HG02759 (cell line): ENCODE data around the gene PERM1.
"Not testable (repeated sequence)": the region's sequence is repeated elsewhere in the genome, so short reads cannot be mapped to it uniquely, and the experiment has no call there.

Source experiments
- ATAC-seq: cut with Tn5 transposase; IDR thresholded peaks from one replicate; pipeline ENCODE4 v1.9.1; 2021; ENCODE audit warnings: mild to moderate bottlenecking, moderate library complexity; ENCODE audit not compliant: unreplicated experiment

Gene PERM1

DNA sequence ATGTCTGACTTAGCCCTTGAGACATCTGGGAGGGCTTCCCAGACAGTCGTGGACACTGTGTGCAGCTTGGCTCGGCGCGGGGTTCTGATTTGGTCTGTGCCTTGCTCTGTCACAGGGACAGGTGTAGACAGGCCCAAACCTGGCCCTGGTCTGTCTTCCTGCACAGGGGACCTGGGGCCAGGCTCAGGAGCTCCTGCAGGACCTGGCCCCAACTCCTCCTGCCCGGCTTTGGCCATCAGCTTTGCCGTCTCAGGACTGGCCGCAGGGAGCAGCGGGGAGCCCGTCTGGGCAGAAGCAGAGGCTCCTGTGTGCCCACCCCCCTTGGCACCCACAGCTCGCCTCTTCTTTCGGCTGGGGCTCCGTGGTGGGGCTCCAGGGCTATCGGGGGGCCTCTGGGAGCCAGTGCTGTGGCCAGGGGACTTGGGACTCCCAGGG lies 1.7 kb downstream of the PERM1 start:
- ATAC-seq: no peak

DNA sequence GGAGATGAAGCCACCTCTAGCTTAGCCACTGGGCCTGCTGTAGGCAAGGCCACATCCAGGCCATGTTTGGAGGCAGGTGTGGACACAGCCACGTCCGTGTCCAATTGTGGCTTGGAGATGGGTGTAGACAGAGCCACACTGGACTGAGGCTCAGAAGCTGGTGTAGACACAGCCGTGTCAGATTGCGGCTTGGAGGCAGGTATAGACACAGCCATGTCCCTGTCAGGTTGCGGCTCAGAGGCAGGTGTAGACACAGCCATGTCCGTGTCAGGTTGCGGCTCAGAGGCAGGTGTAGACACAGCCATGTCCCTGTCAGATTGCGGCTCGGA lies 2.2 kb downstream of the PERM1 start:
- no peak for ATAC-seq

DNA sequence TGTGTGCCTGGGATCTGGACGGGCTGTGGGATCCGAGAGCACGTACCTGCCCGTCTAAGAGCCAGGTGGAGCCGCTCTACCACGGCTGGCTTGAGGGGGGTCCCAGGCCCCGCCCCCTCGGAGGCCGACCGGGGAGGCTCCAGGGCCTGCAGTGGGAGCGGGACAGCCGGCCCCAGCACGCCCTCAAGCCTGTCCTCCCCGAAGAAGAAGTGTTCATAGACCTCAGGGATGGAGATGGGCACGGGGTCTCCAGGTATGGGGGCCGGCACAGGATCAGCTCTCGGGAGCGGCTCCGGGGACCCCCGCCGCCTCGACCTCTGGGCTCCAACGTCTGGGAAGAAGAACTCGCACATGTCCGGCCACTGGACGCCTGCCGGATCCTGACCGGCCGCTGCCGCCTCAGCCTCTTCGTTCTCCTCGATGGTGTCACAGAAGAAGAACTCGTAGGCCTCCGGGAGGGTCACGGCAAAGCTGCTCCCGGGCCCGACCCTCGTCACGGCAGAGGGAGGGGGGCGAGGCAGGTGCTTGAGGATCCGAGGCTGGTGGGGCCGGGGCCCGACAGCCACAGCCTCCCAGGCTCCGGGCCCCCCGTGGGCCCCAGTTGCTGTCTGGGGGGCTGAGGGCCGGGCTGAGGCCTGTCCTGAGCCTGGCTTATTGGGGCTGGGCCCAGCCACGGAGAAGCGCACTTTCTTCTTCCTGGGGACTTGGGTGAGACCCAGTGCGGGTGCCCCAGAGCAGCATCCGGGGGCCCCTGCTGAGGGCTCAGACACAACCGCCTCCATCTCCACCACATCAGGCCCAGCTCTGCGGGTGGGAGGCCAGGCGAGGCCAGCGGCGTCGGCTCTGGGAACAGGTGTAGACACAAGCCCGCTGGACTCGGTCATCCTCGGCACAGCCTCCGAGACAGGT lies 2.8 kb downstream of the PERM1 start:
- no peak for ATAC-seq

DNA sequence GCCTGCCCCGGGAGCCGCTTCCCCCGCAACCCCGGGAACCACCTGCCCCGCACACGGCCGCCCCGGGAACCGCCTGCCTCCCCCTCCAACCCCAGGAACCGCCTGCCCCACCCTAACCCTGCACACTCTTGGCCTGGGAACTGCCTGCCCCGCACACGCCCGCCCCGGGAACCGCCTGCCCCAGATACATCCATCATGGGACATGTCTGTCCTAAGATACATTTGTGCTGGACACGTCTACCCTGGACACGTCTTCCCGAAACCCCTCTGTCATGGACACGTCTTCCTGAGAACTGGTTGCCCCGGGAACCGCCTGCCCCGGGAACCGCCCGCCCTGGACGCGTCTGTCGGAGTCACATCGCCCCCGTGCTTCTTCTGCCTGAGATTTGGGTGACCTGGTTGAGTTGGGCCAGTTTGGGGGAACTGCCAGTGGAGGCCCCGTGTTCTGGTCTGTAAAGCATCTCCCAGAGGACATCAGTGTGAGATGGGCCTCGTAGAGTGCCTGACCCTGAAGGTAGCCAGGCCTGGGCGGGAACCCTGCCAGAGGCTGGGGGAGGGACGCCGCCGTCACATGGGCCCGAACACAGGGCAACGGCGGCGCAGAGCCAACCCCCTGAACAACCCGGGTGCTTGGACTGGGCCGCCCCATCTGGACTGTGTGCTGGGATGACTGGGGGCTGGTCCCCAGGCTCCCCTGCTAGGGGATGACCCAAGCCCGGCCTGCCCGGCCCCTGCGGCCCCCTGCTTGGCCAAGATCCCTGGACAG lies 3.6 kb downstream of the PERM1 start:
- no peak for ATAC-seq

DNA sequence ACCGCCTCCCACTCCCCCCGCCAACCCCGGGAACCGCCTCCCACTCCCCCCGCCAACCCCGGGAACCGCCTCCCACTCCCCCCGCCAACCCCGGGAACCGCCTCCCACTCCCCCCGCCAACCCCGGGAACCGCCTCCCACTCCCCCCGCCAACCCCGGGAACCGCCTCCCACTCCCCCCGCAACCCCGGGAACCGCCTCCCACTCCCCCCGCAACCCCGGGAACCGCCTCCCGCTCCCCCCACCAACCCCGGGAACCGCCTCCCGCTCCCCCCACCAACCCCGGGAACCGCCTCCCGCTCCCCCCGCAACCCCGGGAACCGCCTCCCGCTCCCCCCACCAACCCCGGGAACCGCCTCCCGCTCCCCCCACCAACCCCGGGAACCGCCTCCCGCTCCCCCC lies 5.1 kb downstream of the PERM1 start:
- not testable (repeated sequence) for ATAC-seq

DNA sequence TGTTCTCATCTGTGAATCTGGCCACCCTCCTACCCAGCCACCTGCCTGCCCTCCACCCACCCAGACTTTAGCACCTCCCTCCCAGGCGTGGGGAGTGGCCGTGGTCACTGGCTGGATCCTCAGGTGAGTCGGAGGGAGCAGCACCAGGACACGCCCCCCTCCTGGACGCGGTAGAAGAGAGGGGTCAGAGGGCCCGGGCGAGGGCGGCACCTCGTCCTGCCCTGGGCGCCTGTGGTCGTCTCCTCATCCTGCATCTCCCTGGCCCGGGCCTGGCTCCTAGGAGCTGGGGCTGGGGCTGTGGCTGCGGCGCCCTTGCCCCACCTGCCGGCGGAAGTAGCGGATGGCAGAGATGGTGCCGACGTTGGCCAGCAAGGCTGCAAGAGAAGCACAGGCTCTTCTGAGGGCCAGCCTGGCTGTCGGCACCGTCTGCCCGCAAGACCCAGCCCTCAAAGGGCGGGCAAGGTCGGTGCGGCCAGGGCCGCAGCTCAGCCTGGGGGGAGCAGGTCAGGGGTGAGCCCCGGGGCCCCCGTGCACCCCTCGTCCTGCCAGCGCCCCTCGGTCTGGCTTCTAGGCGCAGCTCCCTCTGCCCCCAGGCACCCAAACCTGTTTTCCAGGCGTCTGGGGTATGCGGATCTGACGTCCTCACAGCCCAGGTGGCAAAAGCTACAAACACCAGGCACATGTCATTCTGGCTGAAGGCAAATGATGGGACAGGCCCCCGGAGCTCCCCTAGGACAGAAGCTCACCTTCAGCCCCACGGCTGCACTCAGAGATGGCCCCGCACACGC lies 5.8 kb downstream of the PERM1 start:
- no peak for ATAC-seq

DNA sequence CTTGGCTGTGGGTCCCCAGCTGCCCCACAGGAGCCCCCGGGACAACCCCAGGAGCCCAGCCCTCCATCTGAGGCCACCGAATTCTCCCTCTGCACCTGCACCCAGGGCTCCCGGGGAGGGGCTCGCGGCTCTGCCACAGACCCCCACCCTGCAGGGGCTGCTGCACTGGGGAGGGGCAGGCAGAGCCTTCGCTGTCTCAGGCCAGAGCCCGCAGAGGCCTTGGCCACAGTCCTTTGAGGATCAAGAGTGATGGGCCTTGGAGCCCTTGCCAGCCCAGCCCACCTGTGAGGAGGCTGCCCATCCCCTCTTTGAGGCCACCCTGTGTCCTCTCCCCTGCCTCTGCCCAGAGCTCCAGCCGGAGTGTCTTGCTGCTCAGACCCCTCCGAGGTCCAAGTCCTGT lies 6.5 kb downstream of the PERM1 start:
- no peak for ATAC-seq

DNA sequence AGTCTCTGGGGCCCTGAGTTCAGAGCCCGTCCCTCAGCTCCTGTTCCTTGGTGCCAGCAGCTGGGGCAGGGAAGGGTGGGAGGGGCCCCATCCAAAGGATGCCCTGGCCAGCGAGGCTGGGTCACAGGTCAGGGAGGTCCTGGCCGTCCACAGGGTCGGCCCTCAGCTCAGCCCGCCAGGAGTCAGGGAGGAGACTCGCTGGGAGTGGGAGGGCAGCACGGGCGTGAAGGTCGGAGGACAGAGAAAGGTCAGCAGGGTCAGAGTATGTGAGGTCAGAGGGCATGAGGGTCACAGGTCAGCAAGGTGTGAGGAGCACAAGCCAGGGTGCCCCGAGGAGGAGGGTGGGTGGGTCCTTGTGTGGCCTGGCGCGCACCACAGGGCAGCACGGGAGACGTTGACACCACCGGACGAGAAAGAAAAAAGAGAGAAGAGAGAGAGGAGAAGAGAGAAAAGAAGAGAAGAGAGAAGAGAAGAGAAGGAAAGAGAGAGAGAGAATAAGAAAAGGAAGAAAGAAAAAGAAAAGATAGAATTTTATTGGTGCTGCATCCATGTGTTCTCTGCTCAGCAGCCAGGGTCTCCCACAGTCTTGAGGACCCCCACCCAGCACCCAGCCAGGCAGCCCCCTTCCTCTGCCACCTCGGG lies 7.1 kb downstream of the PERM1 start:
- no peak for ATAC-seq

DNA sequence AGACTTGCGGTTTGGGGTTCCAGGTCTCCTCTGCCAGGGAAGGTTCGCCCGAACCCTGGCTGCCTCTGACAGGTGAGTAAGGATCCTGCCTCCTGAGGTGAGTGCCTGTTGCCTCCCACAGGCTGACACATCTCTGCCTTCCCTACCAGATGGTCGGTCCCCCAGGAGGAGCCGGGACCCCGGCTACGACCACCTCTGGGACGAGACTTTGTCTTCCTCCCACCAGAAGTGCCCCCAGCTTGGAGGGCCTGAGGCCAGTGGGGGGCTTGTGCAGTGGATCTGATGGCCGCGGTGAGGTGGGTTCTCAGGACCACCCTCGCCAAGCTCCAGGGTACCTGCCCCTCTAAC lies 7.6 kb downstream of the PERM1 start:
- no peak for ATAC-seq

DNA sequence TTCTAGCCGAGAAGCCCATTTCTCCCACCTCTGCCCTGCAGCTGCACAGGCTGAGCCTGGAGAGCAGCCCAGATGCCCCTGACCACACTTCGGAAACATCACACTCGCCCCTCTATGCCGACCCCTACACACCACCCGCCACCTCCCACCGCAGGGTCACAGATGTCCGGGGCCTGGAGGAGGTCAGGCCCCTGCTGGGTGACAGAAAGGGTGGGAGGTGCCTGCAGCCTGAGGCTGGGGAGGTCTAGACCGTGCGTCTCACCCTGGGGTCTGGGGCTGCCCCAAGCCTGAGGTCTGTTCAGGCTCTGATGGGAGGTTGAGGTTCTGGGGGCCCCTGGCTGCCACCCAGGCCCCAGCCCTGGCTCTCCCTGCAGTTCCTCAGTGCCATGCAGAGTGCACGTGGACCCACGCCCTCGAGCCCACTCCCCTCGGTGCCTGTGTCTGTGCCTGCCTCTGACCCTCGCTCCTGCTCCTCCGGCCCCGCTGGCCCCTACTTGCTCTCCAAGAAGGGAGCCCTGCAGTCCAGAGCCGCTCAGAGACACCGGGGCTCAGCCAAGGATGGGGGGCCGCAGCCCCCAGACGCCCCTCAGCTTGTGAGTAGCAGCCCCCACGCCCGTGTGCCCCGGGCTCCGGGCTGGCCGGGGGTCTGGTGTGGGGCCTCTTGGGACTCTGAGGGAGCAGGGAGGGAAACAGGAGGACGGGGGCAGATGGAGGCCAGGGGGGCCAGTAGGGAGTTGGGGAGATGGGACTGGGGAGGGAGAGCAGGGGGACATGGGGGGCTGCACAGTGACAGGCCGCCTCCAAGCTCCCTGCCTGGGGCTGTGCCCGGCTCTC lies 8.2 kb downstream of the PERM1 start:
- ATAC-seq: no peak

DNA sequence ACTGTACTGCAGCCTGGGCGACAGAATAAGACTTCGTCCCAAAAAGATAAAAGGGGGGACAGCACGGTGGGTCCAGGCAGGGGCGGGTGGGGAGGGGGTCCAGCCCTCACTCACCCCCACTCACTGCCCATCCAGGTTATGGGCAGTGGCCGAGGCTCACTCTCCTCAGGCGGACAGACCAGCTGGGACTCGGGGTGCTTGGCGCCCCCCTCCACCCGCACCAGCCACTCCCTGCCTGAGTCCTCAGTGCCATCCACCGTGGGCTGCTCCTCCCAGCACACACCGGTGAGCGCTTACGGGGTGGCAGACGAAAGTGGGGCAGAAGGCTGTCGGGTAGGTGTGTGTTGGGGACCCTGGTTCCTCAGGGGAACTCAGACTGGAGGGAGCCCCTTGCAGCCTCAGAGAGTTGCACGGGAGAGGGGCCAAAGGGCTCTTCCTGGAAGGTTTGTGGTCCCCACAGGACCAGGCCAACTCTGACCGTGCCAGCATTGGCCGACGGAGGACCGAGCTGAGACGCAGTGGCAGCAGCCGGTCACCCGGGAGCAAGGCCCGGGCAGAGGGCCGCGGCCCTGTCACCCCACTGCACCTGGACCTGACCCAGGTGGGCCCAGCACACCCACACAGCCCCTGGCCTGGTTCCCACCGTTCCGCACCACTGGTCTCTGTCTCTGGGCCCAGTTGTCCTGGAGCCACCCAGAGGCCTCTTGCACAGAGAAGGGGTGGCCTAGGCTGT lies 9.0 kb downstream of the PERM1 start:
- ATAC-seq: no peak

DNA sequence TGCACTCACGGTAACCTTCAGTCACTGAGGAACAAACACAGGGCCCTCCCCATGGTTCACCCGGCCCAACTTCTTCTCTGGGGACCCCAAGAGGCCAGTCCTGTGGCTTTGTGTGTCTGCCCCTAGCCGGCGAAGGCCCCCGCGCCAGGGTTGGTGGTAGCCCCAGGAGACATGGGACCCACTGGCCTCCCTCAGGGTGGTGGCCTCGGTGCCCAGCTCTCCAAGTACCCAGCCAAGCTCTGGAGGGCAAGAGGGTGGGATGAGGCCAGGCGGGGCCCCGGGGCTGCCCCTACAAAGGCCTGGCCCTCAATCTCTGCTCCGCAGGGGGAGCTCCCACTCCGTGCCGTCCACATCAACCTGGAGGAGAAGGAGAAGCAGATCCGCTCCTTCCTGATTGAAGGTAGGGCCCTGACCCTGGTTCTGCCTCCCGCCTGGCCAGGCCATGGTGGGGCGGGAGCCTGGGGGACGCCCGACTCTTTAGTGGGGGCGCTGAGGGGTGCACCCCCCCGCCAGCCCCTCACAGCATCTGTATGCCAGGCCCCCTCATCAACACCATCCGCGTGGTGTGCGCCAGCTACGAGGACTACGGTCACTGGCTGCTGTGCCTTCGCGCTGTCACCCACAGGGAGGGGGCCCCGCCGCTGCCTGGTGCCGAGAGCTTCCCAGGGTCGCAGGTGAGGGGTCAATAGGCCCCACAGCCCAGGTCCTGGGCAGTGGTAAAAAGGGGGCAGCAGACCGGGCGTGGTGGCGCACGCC lies 10.0 kb downstream of the PERM1 start:
- no peak for ATAC-seq

DNA sequence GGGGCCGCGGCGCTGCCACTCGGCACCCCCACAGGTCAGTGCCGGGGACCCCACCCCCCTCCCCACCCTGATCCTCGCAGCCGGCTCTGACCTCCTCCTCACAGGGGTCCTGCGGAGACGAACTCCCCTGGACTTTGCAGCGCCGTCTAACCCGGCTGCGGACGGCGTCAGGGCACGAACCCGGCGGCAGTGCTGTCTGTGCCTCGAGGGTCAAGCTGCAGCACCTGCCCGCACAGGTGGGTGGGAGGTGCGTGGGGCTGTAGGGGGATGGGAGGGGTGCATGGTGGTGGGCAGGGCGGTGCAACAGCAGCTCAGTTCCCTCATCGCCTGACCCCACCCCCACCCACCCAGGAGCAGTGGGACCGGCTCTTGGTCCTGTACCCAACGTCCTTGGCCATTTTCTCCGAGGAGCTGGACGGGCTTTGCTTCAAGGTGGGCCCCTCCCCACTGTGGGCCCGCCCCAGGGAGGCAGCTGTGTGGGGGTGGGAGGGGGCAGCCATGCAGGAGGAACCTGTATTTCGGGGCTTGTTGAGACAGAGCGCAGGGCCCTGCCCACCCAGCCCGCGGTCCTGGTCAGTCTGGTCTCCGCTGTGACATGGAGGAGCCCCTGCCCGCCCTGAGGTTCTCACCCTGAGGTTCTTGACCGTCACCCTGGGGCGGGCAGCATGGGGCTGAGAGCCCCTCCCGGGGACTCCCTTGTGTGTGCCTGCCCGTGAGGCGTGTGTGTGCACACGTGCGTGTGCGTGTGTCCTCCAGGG lies 10.7 kb downstream of the PERM1 start:
- no peak for ATAC-seq

DNA sequence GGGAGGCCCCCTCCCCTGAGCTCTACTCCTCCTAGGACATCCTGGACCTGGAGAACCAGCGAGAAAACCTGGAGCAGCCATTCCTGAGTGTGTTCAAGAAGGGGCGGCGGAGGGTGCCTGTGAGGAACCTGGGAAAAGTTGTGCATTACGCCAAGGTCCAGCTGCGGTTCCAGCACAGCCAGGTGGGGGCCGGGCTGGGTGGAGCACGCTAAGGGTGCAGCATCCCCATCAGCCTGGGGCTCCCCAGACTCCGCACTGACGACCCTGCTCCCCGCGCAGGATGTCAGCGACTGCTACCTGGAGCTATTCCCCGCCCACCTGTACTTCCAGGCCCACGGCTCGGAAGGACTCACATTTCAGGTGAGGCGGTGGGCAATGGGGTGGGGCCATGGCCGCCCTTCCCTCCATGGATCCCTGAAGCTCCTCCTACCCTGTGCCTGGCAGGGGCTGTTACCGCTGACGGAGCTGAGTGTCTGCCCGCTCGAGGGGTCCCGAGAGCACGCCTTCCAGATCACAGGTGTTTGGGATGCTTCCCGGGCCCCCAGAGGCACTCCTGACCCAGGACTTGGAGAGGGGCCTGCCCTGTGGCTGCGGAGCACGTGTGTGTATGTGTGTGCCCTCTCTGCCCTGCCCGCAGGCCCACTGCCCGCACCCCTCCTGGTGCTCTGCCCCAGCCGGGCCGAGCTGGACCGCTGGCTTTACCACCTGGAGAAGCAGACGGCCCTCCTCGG lies 11.5 kb downstream of the PERM1 start:
- ATAC-seq: no peak

DNA sequence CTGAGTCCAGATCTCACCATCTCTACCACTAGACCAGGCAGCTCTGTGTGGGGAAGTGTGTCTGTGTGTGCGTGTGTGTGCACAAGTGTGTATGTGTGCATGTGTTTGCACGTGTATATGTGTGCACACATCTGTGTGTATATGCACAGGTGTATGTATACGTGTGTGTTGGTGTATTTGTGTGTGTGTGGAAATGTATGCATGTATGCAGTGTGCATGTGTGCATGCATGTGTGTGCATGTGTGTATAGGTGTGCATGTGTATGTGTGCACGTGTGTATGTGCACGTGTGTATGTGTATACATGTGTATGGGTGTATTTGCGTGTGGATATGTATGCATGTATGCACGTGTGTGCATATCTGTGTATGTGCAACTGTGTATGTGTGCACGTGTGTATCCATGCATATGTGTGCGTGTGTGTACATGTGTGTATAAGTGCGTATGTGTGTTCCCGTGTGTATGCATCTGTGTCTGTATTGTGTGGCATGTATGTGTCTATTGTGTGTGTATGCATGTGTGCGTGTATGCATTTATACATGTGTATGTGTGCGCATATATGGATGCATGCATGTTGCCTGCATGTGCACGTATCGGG lies 12.5 kb downstream of the PERM1 start:
- no peak for ATAC-seq

DNA sequence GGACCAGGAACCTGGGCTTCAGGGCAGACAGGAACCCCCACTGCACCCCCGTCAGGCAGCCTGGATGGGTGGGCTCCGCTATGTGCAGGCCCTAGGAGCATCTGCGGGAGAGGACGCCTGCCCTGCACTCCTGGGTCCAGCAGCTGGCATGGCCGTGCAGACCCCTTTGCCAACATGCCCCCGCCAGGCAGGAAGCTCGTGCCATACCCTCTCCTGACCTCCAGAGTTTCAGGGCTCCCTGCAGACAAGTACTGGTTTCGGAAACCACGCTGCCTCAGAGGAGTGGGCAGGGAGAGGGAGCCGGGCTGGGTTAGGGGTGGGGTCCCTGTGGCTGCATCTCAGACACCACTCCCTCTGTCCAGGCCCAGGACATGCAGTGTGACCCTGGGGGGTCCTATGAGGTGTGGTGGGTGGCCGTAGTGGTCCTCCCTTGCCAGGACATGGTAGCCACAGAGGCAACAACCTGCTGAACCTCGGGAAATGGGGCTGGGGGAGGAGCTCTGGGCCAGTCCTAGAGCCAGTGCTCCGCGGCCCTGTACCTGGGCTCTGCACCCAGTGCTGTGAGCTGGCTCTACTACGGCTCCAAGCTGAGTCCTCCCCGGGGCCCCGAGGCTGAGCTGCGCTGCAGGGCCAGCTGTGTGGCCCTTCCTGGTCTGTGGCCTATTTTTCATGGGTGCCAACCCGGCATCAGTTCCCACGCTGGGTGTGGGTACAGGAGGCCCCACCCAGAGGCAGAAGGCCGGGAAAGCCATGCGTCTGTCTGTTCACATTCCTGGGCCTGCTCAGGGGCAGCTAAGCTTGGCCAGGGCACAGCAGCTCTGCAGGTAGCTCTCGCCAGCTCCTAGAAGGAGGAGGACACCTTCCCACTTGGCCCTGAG lies 14.2 kb downstream of the PERM1 start:
- no peak for ATAC-seq
